ENCODE data around the gene PTGFRN. TPM values are rescaled to one million over a fixed set of nuclear protein-coding genes. Genes with fewer than 3 reads are reported as not detected.

The PTGFRN gene
- total and polyA plus RNA-seq, 9 of the 15 experiments (the other 6 are each of a cell fraction or from before 2014, with no cell fraction given), result 17.3 to 33.1 (median 25.7) TPM

DNA sequence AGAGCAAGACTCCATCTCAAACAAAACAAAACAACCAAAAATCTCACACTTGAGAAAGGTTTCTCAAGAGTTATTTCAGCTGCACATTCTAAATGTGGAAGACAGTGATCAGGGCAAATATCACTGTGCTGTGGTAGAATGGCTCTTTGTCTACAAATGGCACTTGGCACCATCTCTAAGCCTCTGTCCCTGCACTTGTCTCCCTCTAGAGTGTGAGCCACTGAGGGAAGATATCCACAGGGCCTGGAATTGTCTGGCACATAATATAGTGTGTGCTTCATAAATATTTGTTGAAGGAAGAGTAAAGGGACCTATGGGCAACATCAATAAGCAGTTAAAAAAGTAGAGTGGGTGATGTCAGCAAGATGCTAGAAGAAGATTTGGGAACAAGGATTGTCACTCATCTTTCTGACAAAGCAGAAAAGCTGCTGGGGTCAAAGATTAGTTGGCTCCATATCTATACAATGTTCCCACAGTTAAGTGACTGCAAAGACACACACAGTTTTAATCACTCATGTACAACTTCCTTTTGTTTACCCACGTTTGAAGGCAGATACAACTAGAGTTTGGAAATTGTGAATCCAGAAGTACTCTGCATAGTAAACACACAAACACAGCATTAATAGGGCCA lies 110.9 kb downstream of the PTGFRN start (continued):
- TF ChIP-seq MEF2A (IDR thresholded peaks at IDR 0.05; ENCODE audit: control insufficient read depth, low read depth, low read length), result no peak
- peak; percentile 54 for TF ChIP-seq MEIS2 (IDR thresholded peaks at IDR 0.05; ENCODE audit: partially characterized antibody)
- TF ChIP-seq PHTF2 (CRISPR knock-in tag; IDR thresholded peaks at IDR 0.05), result no peak
- no peak for TF ChIP-seq NR1H2 (CRISPR knock-in tag; IDR thresholded peaks at IDR 0.05)
- TF ChIP-seq KLF13 (tag; IDR thresholded peaks at IDR 0.05; ENCODE audit: borderline replicate concordance, low read depth), result no peak
- no peak for TF ChIP-seq SLC30A9 (CRISPR knock-in tag; IDR thresholded peaks at IDR 0.05)
- no peak for TF ChIP-seq SIN3B (IDR thresholded peaks at IDR 0.05; ENCODE audit: low read depth)
- no peak for TF ChIP-seq USF1 (CRISPR knock-in tag; IDR thresholded peaks at IDR 0.05)
- TF ChIP-seq NBN (IDR thresholded peaks at IDR 0.05; ENCODE audit: low read depth), result no peak
- 0 out of 2 replicates have a peak, but pooled peaks have one; percentile 15 for TF ChIP-seq ZNF316 (IDR thresholded peaks at IDR 0.05)
- TF ChIP-seq SOX6 (IDR thresholded peaks at IDR 0.05), result 0 out of 2 replicates have a peak, but pooled peaks have one; percentile 16
- TF ChIP-seq, protein P1, sequence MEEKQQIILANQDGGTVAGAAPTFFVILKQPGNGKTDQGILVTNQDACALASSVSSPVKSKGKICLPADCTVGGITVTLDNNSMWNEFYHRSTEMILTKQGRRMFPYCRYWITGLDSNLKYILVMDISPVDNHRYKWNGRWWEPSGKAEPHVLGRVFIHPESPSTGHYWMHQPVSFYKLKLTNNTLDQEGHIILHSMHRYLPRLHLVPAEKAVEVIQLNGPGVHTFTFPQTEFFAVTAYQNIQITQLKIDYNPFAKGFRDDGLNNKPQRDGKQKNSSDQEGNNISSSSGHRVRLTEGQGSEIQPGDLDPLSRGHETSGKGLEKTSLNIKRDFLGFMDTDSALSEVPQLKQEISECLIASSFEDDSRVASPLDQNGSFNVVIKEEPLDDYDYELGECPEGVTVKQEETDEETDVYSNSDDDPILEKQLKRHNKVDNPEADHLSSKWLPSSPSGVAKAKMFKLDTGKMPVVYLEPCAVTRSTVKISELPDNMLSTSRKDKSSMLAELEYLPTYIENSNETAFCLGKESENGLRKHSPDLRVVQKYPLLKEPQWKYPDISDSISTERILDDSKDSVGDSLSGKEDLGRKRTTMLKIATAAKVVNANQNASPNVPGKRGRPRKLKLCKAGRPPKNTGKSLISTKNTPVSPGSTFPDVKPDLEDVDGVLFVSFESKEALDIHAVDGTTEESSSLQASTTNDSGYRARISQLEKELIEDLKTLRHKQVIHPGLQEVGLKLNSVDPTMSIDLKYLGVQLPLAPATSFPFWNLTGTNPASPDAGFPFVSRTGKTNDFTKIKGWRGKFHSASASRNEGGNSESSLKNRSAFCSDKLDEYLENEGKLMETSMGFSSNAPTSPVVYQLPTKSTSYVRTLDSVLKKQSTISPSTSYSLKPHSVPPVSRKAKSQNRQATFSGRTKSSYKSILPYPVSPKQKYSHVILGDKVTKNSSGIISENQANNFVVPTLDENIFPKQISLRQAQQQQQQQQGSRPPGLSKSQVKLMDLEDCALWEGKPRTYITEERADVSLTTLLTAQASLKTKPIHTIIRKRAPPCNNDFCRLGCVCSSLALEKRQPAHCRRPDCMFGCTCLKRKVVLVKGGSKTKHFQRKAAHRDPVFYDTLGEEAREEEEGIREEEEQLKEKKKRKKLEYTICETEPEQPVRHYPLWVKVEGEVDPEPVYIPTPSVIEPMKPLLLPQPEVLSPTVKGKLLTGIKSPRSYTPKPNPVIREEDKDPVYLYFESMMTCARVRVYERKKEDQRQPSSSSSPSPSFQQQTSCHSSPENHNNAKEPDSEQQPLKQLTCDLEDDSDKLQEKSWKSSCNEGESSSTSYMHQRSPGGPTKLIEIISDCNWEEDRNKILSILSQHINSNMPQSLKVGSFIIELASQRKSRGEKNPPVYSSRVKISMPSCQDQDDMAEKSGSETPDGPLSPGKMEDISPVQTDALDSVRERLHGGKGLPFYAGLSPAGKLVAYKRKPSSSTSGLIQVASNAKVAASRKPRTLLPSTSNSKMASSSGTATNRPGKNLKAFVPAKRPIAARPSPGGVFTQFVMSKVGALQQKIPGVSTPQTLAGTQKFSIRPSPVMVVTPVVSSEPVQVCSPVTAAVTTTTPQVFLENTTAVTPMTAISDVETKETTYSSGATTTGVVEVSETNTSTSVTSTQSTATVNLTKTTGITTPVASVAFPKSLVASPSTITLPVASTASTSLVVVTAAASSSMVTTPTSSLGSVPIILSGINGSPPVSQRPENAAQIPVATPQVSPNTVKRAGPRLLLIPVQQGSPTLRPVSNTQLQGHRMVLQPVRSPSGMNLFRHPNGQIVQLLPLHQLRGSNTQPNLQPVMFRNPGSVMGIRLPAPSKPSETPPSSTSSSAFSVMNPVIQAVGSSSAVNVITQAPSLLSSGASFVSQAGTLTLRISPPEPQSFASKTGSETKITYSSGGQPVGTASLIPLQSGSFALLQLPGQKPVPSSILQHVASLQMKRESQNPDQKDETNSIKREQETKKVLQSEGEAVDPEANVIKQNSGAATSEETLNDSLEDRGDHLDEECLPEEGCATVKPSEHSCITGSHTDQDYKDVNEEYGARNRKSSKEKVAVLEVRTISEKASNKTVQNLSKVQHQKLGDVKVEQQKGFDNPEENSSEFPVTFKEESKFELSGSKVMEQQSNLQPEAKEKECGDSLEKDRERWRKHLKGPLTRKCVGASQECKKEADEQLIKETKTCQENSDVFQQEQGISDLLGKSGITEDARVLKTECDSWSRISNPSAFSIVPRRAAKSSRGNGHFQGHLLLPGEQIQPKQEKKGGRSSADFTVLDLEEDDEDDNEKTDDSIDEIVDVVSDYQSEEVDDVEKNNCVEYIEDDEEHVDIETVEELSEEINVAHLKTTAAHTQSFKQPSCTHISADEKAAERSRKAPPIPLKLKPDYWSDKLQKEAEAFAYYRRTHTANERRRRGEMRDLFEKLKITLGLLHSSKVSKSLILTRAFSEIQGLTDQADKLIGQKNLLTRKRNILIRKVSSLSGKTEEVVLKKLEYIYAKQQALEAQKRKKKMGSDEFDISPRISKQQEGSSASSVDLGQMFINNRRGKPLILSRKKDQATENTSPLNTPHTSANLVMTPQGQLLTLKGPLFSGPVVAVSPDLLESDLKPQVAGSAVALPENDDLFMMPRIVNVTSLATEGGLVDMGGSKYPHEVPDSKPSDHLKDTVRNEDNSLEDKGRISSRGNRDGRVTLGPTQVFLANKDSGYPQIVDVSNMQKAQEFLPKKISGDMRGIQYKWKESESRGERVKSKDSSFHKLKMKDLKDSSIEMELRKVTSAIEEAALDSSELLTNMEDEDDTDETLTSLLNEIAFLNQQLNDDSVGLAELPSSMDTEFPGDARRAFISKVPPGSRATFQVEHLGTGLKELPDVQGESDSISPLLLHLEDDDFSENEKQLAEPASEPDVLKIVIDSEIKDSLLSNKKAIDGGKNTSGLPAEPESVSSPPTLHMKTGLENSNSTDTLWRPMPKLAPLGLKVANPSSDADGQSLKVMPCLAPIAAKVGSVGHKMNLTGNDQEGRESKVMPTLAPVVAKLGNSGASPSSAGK (IDR thresholded peaks at IDR 0.05), result no peak
- no peak for TF ChIP-seq ZNF274 (IDR thresholded peaks at IDR 0.05; ENCODE audit: borderline replicate concordance, low read depth, low read length)
- TF ChIP-seq RBM34 (IDR thresholded peaks at IDR 0.05; ENCODE audit: borderline replicate concordance, insufficient read depth, low read length), result no peak
- no peak for TF ChIP-seq HDAC2 (IDR thresholded peaks at IDR 0.05)
- TF ChIP-seq MAFG (tag; conservative IDR thresholded peaks at IDR 0.05), result peak; percentile 37; the same call in 1 of the 2 replicates
